ENCODE results near the gene DUS2. TPM values are rescaled to one million over a fixed set of nuclear protein-coding genes. Genes with fewer than 3 reads are reported as not detected.

The DUS2 gene
- polyA plus RNA-seq, 1 donor (not counting 4 experiments of a cell fraction or from before 2014, with no cell fraction given): 22.9 TPM

- Histone ChIP-seq H3K4me3 (ENCODE audit: control insufficient read depth in 2 of 3, extremely low read depth in 1 of 3, insufficient read depth in 2 of 3, low read depth in 1 of 3, low read length in 3 of 3) (no peak overlapping the region), H3K9ac (ENCODE audit: control insufficient read depth, extremely low read depth, insufficient read depth, low read length) (no peak overlapping the region), H3K4me1 (ENCODE audit: control insufficient read depth, extremely low read depth, insufficient read depth, low read length) (peaks cover 9% of the 10 kb centered on the region), H3K79me2 (ENCODE audit: control insufficient read depth, insufficient read depth, low read length) (no peaks in the 10 kb centered on the region), H3K4me2 (ENCODE audit: control insufficient read depth, extremely low read depth, insufficient read depth, low read depth, low read length) (no peak overlapping the region), H3K9me3 (ENCODE audit: control insufficient read depth, low read depth, low read length) (no peaks in the 10 kb centered on the region), H3K27ac (ENCODE audit: control insufficient read depth, insufficient read depth, low read length) (no peak overlapping the region), H4K20me1 (ENCODE audit: control insufficient read depth, extremely low read depth, insufficient read depth, low read length) (no peaks in the 10 kb centered on the region), H3K9me1 (ENCODE audit: control insufficient read depth, extremely low read depth, insufficient read depth, low read length) (no peaks in the 10 kb centered on the region), H3K36me3 (ENCODE audit: control insufficient read depth in 2 of 2, extremely low read depth in 1 of 2, insufficient read depth in 2 of 2, low read length in 2 of 2) (no peaks in the 10 kb centered on the region), H3K27me3 (ENCODE audit: control insufficient read depth, extremely low read depth, insufficient read depth, low read length) (no peaks in the 10 kb centered on the region), H2AFZ (ENCODE audit: control insufficient read depth, low read length) (no peak overlapping the region)
- FAIRE-seq (no peak), DNase-seq (ENCODE audit: low read depth, low spot score) (no peak)
- dilution Hi-C loops (cut with MboI; ENCODE audit: extremely low pct_ligation_motif_present, low sequenced_read_pairs): no loop called here
- no peak for TF ChIP-seq CTCF (optimal IDR thresholded peaks at IDR 0.05 in 1 of 3, IDR thresholded peaks at IDR 0.05 in 1 of 3, conservative IDR thresholded peaks at IDR 0.05 in 1 of 3; ENCODE audit: extremely low read depth in 1 of 3, insufficient read depth in 2 of 3, low read length in 3 of 3)
- TF ChIP-seq EZH2 (IDR thresholded peaks at IDR 0.05; ENCODE audit: low read length): no peak
Measured at GRCh38 chr16:68000450-68000849, 22.6 kb upstream of the DUS2 start.

- peaks cover 21% of the 10 kb centered on the region for H3K4me1 ChIP-seq (ENCODE audit: control insufficient read depth, extremely low read depth, insufficient read depth, low read length)
- no peaks in the 10 kb centered on the region for H4K20me1 ChIP-seq (ENCODE audit: control insufficient read depth, extremely low read depth, insufficient read depth, low read length)
- no peaks in the 10 kb centered on the region for H3K79me2 ChIP-seq (ENCODE audit: control insufficient read depth, insufficient read depth, low read length)
- no peaks in the 10 kb centered on the region for H3K9me1 ChIP-seq (ENCODE audit: control insufficient read depth, extremely low read depth, insufficient read depth, low read length)
- no peaks in the 10 kb centered on the region for H3K27me3 ChIP-seq (ENCODE audit: control insufficient read depth, extremely low read depth, insufficient read depth, low read length)
- FAIRE-seq: no peak
- no peak overlapping the region for H2AFZ ChIP-seq (ENCODE audit: control insufficient read depth, low read length)
- H3K9me3 ChIP-seq (ENCODE audit: control insufficient read depth, low read depth, low read length): no peaks in the 10 kb centered on the region
- H3K27ac ChIP-seq (ENCODE audit: control insufficient read depth, insufficient read depth, low read length): no peak overlapping the region
- no peak overlapping the region for H3K4me2 ChIP-seq (ENCODE audit: control insufficient read depth, extremely low read depth, insufficient read depth, low read depth, low read length)
- no peak overlapping the region for H3K4me3 ChIP-seq (ENCODE audit: control insufficient read depth in 2 of 3, extremely low read depth in 1 of 3, insufficient read depth in 2 of 3, low read depth in 1 of 3, low read length in 3 of 3)
- H3K9ac ChIP-seq (ENCODE audit: control insufficient read depth, extremely low read depth, insufficient read depth, low read length): no peak overlapping the region
- H3K36me3 ChIP-seq (ENCODE audit: control insufficient read depth in 2 of 2, extremely low read depth in 1 of 2, insufficient read depth in 2 of 2, low read length in 2 of 2): no peaks in the 10 kb centered on the region
- TF ChIP-seq EZH2 (IDR thresholded peaks at IDR 0.05; ENCODE audit: low read length) (no peak), CTCF (optimal IDR thresholded peaks at IDR 0.05 in 1 of 3, IDR thresholded peaks at IDR 0.05 in 1 of 3, conservative IDR thresholded peaks at IDR 0.05 in 1 of 3; ENCODE audit: extremely low read depth in 1 of 3, insufficient read depth in 2 of 3, low read length in 3 of 3) (no peak)
- dilution Hi-C loops (cut with MboI; ENCODE audit: extremely low pct_ligation_motif_present, low sequenced_read_pairs): no loop called here
- DNase-seq (ENCODE audit: low read depth, low spot score): no peak
Measured at GRCh38 chr16:68003031-68003430, 20.1 kb upstream of the DUS2 start.
